GM20431 (cell line): ENCODE data around the gene MAML3.

Experiments
- in situ Hi-C: fragments of 300-500 bp; cut with MseI, MboI; formaldehyde crosslinking; loops from one replicate; pipeline ENCODE4 v1.15.0; 2020; ENCODE audit warnings: low sequenced_read_pairs; ENCODE audit not compliant: unreplicated experiment

Gene MAML3

GRCh38 chr4:140025470-140025869, 128.5 kb downstream of the MAML3 start:
- in situ Hi-C loops: loop anchor here (25.0 kb wide), 1 partner anchor 237 kb away; no protein-coding TSS in a partner anchor

- in situ Hi-C loops: no loop called here
Observed at GRCh38 chr4:140020457-140021361, 133.3 kb downstream of the MAML3 start.

- in situ Hi-C loops: no loop called here
Observed at GRCh38 chr4:140019619-140020347, 134.2 kb downstream of the MAML3 start.

DNA sequence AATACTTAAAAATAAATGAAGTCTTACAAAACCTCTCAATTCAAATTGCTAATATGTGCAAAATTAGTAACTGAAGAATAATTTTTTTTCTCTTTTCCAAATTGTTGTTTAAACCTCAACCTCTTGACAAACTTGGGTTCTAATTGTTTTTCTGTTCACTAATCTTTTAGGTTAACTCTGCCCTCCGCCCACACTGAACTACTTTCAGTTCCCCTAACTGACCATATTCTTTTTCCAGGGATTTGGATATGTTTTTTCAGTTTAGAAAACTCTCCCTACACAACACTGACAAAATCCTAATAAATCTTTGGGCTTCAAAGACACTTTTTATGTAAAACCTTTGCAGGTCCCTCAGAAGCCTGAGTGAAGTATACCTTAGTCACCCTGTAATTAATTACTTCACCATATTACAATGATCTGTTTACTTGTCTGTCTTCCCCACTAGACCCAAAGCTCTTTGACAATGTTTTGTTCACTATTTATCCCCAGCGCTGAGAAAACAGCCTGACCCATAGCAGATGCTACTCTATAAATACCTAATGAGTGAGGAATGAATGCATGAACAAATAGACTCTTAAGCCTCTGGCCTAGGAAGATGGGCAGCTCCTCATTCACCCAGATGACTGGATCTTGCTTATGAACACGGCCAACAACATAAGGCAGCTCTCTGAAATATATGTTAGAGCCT, 134.9 kb downstream of the MAML3 start:
- in situ Hi-C loops: no loop called here

DNA sequence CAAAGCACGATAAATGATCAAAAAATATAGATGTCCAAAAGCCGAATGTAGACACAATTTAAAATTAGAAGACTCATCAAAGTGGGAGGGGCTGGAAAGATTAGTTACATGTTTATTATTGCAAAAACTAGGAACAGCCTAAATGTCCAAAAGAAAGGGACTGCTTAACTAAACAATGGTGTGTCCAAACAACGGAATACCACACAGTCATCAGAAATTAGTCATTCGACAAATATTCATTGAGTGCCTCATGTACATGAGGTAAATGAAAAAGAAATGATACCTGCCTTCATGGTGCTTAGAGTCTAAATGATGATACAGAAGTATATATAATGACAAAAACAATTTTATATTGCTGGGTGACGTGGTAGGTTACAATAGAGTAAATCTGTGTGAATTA, 139.7 kb downstream of the MAML3 start:
- in situ Hi-C loops: no loop called here

DNA sequence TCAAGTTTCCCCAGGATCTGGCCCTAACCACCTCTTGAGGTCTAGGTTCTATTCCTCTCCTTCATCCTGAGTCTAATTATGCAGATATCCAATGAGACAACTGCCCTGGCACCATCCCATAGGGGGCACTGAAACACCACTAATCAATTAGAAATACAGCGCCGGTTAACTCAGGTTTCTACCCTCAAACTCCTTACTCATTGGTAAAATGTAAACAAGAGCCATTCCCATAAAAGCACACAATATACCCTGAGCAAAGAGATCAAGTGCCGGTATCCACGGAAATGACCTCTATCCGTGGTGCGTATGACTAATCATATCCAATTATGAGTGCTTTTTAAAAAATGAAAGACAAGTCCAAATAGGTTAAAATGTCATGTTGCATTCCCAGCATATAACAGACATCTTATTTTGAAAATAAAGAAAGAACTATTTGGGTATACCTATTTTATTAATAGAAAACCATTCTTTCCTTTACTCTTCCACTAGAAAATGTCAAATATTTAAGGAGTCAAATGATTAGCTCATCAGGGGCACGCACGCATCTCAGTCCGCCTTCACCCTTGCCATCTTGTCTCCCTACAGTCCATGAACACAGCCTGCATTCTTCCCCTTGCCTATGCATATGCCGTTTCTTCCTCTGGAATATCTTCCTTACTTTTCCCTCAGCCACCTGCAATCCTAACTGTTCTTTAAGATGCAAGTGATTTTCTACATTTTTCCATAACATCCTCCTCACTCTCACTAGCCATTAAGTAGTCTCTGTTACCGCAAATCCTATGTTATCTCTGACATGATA, 141.1 kb downstream of the MAML3 start:
- in situ Hi-C loops: no loop called here

- in situ Hi-C loops: no loop called here
Observed at GRCh38 chr4:140005699-140006098, 148.3 kb downstream of the MAML3 start.

DNA sequence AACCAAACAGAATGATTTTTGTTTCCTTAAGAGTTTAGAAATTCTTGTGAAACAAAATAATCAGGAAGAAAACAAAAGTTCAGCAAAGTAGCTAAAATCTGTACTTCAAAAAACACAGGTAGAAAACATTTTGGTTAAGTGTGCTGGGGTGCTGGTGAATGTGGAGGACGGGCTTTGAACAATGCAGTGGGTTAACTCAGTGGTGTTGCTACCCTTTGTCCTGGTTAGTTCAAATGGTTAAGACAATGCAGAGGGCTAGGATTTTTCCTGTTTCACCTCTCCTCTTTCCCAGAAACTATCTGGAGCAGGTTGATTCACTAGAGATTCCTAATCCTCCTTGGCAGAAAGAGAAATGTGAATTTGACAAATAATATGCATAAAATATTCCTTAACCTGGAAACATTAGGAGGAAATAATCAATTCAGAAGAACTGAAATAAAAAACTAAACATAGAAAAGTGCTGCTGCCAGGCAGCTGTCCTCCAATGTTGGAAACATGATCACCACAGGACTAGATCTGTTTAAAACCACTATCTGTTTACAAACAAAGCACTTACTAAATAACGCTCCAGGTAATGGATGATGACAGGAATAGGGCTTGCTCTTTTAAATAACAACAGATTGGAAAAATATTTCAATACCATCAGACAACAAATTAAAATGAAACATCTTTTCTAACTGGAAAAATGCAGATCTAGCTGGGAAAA, 148.9 kb downstream of the MAML3 start:
- in situ Hi-C loops: no loop called here

DNA sequence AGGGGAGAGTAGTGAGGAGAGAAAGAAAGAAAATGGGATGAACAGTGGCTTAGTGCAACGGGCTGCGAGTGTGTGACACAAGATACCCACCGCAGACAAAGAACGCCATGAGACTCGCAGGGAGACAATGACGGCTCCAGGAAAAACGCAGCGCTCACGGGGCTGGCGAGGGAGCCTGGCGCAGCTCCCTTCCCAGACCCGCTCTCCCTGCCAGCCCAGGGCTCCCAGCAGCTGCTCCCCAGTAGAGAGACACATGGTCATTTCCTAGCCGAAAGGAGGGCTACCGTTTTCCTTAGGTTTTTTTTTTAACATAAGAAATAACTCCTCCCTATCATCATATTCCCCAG, 149.5 kb downstream of the MAML3 start:
- in situ Hi-C loops: no loop called here

GRCh38 chr4:140003876-140004548, 150.0 kb downstream of the MAML3 start:
- in situ Hi-C loops: no loop called here

DNA sequence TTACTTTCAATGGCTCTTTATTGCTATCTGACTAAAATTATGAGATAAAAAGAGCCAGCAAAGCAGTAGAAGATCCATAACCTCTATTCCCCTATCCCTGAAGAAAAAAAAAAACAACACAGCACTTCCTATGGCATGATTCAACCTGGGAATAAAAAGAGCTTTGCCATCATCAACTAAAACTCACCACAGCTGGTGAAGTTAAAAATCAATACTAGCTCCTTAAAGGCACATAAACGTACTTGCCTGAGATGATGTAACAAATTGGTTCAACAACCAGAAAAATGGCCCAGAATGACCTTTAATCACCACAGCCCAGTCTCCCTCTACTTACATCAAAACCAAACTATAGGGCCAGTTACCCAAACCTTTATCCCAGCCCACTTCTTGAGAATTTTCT, 153.8 kb downstream of the MAML3 start:
- in situ Hi-C loops: no loop called here

- in situ Hi-C loops: no loop called here
Observed at GRCh38 chr4:139988863-139989765, 164.9 kb downstream of the MAML3 start.

GRCh38 chr4:139987502-139987850, 166.5 kb downstream of the MAML3 start:
- in situ Hi-C loops: no loop called here

DNA sequence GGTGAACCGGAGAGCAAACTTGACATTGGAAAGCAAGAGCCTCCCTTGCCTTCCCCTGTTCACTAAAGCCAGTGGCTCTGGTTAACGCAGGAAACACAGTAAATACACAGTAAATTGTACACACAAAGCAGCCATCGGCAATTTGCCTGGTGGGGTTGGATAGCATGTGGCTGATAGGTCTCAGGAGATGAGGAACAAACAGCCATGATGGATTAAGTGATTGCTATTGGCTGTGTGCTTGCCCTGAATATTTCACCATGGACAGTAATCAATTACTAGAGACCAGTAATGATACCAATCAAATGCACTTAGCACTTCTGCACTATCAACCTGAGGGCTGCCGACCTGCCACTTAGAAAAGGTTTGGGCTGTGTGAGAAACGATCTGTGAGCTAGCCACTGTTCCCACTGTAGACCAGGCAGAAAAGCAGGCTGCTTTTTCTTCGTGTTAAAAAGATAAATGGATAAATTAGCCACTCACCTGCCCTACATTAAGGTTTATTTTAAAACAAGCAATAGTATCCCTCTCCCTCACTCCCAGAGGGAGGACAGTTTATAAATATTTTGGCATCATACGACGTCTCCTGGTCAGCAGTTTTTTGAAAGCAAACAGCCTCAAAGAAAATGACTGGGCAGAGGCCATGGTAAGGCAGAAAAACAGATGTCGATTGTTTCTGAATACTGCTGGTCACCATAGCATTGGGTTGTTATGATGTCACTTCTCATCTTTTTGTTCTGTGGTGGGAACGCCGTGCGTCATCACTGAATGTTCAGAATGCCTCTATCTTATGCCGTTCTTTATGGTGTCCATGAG, 167.1 kb downstream of the MAML3 start:
- in situ Hi-C loops: no loop called here

DNA sequence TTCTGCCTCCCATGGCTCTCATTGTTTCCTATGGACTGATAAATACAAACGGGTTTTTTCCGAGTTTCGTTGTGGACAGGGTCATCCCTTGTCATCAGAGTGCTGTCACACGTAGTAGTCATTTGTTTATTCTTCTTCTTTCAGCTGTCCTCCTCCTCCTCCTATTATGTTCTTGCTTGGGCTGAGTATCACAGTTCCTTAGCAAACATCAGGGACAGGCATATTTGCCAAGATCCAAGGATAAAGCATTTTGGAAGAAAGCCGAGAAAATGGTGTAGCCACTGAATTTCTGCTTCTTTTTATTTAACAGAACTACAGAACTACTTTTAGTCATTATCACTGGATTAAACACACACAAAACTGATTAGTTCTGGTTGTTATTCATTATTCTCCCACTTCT, 167.9 kb downstream of the MAML3 start:
- in situ Hi-C loops: no loop called here

DNA sequence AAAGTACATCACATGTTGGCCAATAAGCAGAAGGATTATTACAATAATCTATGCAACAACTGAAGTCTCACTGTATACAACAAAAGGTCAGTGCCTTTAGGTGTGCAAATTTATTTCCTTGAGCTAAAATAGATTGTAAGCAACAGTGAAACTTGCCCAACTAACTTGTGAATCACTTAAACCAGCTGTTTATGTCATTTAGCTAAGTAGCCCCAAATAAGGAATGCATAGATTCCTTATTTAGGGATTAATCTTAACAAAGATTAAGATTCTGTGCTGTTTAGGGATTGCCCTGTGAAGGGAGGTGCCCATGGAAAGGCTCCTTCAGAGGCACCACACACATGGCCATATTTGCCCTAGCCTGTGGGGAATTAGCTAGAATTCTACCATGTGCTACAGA, 168.6 kb downstream of the MAML3 start:
- in situ Hi-C loops: no loop called here

- in situ Hi-C loops: no loop called here
Observed at GRCh38 chr4:139984471-139984870, 169.5 kb downstream of the MAML3 start.
